Astrocyte (in vitro differentiated cells and primary cell): ENCODE measurements around the gene ADH6. TPM values are rescaled to one million over a fixed set of nuclear protein-coding genes. Genes with fewer than 3 reads are reported as not detected.

Experiments
- DNase-seq: peaks from one replicate; pipeline ENCODE4 v3.0.0-alpha.2; 2010; ENCODE audit warnings: low read depth
- FAIRE-seq: peaks from 2 replicates; lab custom pipeline; 2011; peaks lifted over from hg19 to GRCh38; lab: Jason Lieb, UNC
- H2AFZ ChIP-seq: 2 replicates; pipeline ENCODE4 v1.6.0; 2012; ENCODE audit warnings: low read depth, low read length, inconsistent platforms
- H3K27ac ChIP-seq: 2 replicates; pipeline ENCODE4 v1.5.1; 2011; ENCODE audit warnings: low read depth, low read length, inconsistent platforms
- H3K27me3 ChIP-seq: 2 replicates; pipeline ENCODE4 v1.6.0; 2011; ENCODE audit warnings: low read length, inconsistent platforms; ENCODE audit not compliant: insufficient read depth
- H3K36me3 ChIP-seq: 2 replicates; pipeline ENCODE4 v1.5.1; 2011; ENCODE audit warnings: low read length, inconsistent platforms; ENCODE audit not compliant: insufficient read depth
- H3K4me1 ChIP-seq: 2 replicates; pipeline ENCODE4 v1.5.1; 2011; ENCODE audit warnings: low read length, inconsistent platforms; ENCODE audit not compliant: insufficient read depth
- H3K4me2 ChIP-seq: 2 replicates; pipeline ENCODE4 v1.6.0; 2012; ENCODE audit warnings: low read length, inconsistent platforms
- H3K4me3 ChIP-seq: 2 replicates; pipeline ENCODE4 v1.5.1; 2011; ENCODE audit warnings: low read depth, mild to moderate bottlenecking, low read length, inconsistent platforms; ENCODE audit not compliant: insufficient read depth
- H3K79me2 ChIP-seq: 2 replicates; pipeline ENCODE4 v1.6.0; 2012; ENCODE audit warnings: mild to moderate bottlenecking, low read length, inconsistent platforms; ENCODE audit not compliant: insufficient read depth
- H3K9ac ChIP-seq: 2 replicates; pipeline ENCODE4 v1.6.0; 2012; ENCODE audit warnings: mild to moderate bottlenecking, low read length, inconsistent platforms
- H3K9me3 ChIP-seq: 2 replicates; pipeline ENCODE4 v1.5.1; 2012; ENCODE audit warnings: low read depth, mild to moderate bottlenecking, low read length, inconsistent platforms; ENCODE audit not compliant: insufficient read depth
- H4K20me1 ChIP-seq: 2 replicates; pipeline ENCODE4 v1.6.0; 2012; ENCODE audit warnings: low read length, inconsistent platforms; ENCODE audit not compliant: insufficient read depth
- H3K27ac Mint-ChIP-seq: one replicate; pipeline ENCODE4 v1.8.0; 2021; ENCODE audit warnings: mild to moderate bottlenecking, mixed read lengths; ENCODE audit not compliant: unreplicated experiment
- H3K27me3 Mint-ChIP-seq: one replicate; pipeline ENCODE4 v1.8.0; 2021; ENCODE audit warnings: low read depth, mixed read lengths; ENCODE audit not compliant: unreplicated experiment
- H3K36me3 Mint-ChIP-seq: one replicate; pipeline ENCODE4 v1.8.0; 2021; ENCODE audit warnings: low read depth, mixed read lengths; ENCODE audit not compliant: unreplicated experiment
- H3K4me1 Mint-ChIP-seq: one replicate; pipeline ENCODE4 v1.8.0; 2021; ENCODE audit warnings: low read depth, mixed read lengths; ENCODE audit not compliant: unreplicated experiment
- H3K4me3 Mint-ChIP-seq: one replicate; pipeline ENCODE4 v1.8.0; 2021; ENCODE audit warnings: mild to moderate bottlenecking, moderate library complexity, mixed read lengths; ENCODE audit not compliant: unreplicated experiment
- H3K9me3 Mint-ChIP-seq: one replicate; pipeline ENCODE4 v1.8.0; 2021; ENCODE audit warnings: mild to moderate bottlenecking, mixed read lengths; ENCODE audit not compliant: unreplicated experiment
- CTCF ChIP-seq: IDR thresholded peaks from 2 replicates; pipeline ENCODE4 v1.5.1; 2011; ENCODE audit warnings: low read depth, mild to moderate bottlenecking, inconsistent platforms, low read length, moderate library complexity; ENCODE audit not compliant: insufficient read depth
- EZH2 ChIP-seq: IDR thresholded peaks from 2 replicates; pipeline ENCODE4 v1.6.1; 2012; ENCODE audit warnings: mild to moderate bottlenecking, low read length, inconsistent platforms; ENCODE audit not compliant: insufficient read depth
- total RNA-seq: library from RNA; stranded (reverse); gene quantifications from 2 replicates; pipeline ENCODE4 v1.2.1, GENCODE V29; 2021

ADH6 gene
- total RNA-seq, 1 donor from 2014 or later = not detected

DNA sequence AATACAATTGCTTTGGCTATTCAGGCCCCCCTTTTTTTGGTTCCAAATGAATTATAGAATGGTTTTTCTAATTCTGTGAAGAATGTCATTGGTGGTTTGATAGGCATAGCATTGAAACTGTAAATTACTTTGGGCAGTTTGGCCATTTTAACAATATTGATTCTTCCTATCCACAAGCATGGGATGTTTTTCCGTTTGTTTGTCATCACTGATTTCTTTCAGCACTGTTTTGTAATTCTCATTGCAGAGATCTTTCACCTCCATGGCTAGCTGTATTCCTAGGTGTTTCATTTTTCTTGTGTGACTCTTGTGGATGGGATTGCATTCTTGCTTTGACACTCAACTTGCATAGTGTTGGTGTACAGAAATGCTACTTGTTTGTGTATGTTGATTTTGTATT, 33.0 kb downstream of the ADH6 start:
- no peak for TF ChIP-seq EZH2
- no peak for TF ChIP-seq CTCF
- Histone ChIP-seq H3K36me3 (no peaks in the 10 kb centered on the region), H3K9me3 (no peaks in the 10 kb centered on the region), H3K79me2 (no peaks in the 10 kb centered on the region), H3K4me2 (no peak overlapping the region), H3K27me3 (no peaks in the 10 kb centered on the region), H2AFZ (no peak overlapping the region), H3K4me3 (no peak overlapping the region), H4K20me1 (no peaks in the 10 kb centered on the region), H3K4me1 (no peaks in the 10 kb centered on the region), H3K9ac (no peak overlapping the region), H3K27ac (no peak overlapping the region)
- no peaks in the 10 kb centered on the region for H3K4me1 Mint-ChIP-seq
- DNase-seq = no peak
- no peak for FAIRE-seq
- no peaks in the 10 kb centered on the region for H3K27me3 Mint-ChIP-seq
- H3K27ac Mint-ChIP-seq = no peak overlapping the region
- no peak overlapping the region for H3K4me3 Mint-ChIP-seq
- H3K9me3 Mint-ChIP-seq = peaks cover 23% of the 10 kb centered on the region
- peaks cover 5% of the 10 kb centered on the region for H3K36me3 Mint-ChIP-seq

DNA sequence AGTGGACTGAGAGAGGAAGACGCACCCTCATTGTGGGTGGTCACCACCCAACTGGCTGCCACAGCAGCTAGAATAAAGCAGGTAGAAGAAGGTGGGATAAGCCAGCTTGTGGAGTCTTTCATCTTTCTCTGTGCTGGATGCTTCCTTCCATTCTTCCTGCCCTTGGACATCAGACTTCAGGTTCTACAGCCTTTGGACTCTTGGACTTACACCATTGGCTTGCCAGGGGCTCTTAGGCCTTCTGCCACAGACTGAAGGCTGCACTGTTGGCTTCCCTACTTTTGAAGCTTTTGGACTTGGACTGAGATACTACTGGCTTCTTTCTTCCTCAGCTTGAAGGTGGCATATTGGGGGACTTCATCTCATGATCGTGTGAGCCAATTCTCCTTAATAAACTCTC, 33.5 kb downstream of the ADH6 start:
- H3K9ac ChIP-seq = no peak overlapping the region
- Mint-ChIP-seq H3K36me3 (peaks cover 2% of the 10 kb centered on the region), H3K27me3 (no peaks in the 10 kb centered on the region), H3K27ac (no peak overlapping the region), H3K4me3 (no peak overlapping the region), H3K9me3 (peaks cover 23% of the 10 kb centered on the region), H3K4me1 (no peaks in the 10 kb centered on the region)
- DNase-seq = no peak
- no peaks in the 10 kb centered on the region for H3K9me3 ChIP-seq
- no peaks in the 10 kb centered on the region for H4K20me1 ChIP-seq
- no peaks in the 10 kb centered on the region for H3K79me2 ChIP-seq
- H3K36me3 ChIP-seq = no peaks in the 10 kb centered on the region
- H3K27ac ChIP-seq = no peak overlapping the region
- no peaks in the 10 kb centered on the region for H3K27me3 ChIP-seq
- peaks cover 1% of the 10 kb centered on the region for H3K4me1 ChIP-seq
- H2AFZ ChIP-seq = no peak overlapping the region
- no peak overlapping the region for H3K4me2 ChIP-seq
- TF ChIP-seq CTCF (no peak), EZH2 (no peak)
- no peak for FAIRE-seq
- no peak overlapping the region for H3K4me3 ChIP-seq

DNA sequence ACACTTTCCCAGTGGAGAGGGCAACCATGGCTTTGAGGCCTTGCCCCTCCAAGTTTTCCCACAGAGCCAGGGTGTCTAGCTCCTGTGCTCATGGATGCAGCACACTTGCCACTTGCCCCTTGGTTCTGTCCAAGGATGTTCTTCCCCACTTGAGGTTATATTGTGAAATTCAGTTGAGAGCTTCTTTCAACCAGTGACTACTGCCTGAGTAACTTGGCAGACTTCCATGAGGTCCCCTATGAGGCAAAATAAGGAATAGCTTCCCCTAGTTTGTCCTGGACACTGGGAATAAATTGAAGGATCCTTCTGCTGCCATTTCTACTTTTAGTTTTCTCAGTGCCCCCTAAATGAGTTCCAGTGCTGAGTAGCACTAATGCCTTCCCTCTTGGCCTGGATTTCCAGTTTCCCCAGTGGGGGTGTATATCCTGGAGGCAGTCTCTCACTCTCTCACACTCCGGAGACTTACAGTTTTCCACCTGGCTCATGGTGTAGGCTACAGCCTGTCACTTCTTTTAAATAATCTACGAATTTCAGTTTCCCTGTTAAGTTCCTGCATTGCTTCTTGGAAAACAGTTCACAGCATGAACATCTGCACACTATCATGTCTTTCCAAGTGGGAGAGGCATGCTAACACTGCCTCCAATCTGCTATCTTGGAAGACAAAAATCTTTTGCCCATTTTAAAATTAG, 38.5 kb downstream of the ADH6 start:
- no peak overlapping the region for H2AFZ ChIP-seq

More for the DNA sequence above, 38.5 kb downstream of the ADH6 start:
- Histone ChIP-seq H3K4me1 (peaks cover 4% of the 10 kb centered on the region), H4K20me1 (no peaks in the 10 kb centered on the region), H3K9ac (no peak overlapping the region), H3K79me2 (no peaks in the 10 kb centered on the region), H3K4me3 (no peak overlapping the region), H3K27ac (no peak overlapping the region), H3K27me3 (no peaks in the 10 kb centered on the region), H3K36me3 (no peaks in the 10 kb centered on the region), H3K4me2 (no peak overlapping the region), H3K9me3 (no peaks in the 10 kb centered on the region)
- FAIRE-seq (no peak), DNase-seq (peak; percentile 45)
- Mint-ChIP-seq H3K4me3 (no peak overlapping the region), H3K36me3 (peaks cover 6% of the 10 kb centered on the region), H3K27ac (no peak overlapping the region), H3K4me1 (no peaks in the 10 kb centered on the region), H3K9me3 (peaks cover 18% of the 10 kb centered on the region), H3K27me3 (no peaks in the 10 kb centered on the region)
- no peak for TF ChIP-seq EZH2
- no peak for TF ChIP-seq CTCF
